ENCODE results near the gene KLHL28.

KLHL28 gene

GRCh38 chr14:44968714-44969113, 7.0 kb upstream of the KLHL28 start:
- no peak overlapping the region for H3K4me3 ChIP-seq (replicated peaks; ENCODE audit: low read depth, low read length)
- TF ChIP-seq, protein P1, sequence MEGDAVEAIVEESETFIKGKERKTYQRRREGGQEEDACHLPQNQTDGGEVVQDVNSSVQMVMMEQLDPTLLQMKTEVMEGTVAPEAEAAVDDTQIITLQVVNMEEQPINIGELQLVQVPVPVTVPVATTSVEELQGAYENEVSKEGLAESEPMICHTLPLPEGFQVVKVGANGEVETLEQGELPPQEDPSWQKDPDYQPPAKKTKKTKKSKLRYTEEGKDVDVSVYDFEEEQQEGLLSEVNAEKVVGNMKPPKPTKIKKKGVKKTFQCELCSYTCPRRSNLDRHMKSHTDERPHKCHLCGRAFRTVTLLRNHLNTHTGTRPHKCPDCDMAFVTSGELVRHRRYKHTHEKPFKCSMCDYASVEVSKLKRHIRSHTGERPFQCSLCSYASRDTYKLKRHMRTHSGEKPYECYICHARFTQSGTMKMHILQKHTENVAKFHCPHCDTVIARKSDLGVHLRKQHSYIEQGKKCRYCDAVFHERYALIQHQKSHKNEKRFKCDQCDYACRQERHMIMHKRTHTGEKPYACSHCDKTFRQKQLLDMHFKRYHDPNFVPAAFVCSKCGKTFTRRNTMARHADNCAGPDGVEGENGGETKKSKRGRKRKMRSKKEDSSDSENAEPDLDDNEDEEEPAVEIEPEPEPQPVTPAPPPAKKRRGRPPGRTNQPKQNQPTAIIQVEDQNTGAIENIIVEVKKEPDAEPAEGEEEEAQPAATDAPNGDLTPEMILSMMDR (IDR thresholded peaks at IDR 0.05; ENCODE audit: low read length, missing control alignments), result no peak
- no peak for DNase-seq (ENCODE audit: low read depth)

DNA sequence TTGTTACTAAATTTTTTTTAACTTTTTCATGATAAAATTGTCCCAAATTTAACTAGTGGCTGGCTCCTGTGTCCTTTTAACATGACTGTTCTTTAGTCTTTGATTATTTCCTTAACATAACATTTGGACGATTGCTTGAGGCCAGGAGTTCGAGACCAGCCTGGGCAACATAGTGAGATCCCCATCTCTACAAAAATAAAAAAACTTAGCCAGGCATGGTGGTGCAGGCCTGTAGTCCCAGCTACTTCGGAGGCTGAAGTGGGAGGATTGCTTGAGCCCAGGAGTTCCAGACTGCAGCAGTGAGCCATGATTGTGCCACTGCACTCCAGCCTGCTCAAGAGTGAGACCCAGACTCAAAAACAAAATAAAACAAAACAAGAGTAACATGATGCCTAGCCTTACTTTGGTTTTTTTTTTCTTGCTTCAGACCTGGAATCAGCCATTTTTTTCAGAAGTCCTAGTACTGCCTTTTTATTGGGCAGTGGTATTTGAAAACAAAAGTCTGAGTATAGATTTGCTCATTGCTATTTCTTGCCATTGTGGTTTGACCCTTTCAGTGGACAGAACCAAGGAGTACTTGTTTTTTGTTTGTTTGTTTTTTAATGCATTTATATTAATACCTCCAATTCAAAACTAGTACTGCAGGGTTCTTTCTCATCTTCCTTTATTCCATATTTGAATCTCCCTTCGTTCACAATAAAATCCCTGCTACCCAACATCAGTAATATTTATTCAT, 5.0 kb upstream of the KLHL28 start:
- DNase-seq (ENCODE audit: low read depth), result peak; percentile 8
- peak overlapping the region; percentile 43 for H3K4me3 ChIP-seq (replicated peaks; ENCODE audit: low read depth, low read length)
- TF ChIP-seq, protein P1 (IDR thresholded peaks at IDR 0.05; ENCODE audit: low read length, missing control alignments), result no peak

DNA sequence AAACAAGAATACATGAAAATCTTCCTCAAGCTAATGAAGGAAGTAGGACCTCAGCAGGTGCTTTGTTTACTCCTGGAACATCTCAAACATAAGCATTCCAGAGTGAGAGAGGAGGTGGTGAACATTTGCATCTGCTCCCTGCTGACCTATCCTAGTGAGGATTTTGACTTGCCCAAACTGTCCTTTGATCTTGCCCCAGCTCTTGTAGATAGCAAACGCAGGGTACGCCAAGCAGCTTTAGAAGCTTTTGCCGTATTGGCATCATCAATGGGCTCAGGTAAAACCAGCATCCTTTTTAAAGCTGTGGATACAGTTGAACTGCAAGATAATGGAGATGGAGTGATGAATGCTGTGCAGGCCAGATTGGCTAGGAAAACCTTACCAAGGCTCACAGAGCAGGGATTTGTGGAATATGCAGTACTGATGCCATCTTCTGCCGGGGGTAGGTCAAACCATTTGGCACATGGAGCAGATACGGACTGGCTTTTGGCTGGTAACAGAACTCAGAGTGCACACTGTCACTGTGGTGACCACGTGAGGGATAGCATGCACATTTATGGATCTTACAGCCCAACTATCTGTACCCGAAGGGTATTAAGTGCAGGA, 2.1 kb upstream of the KLHL28 start:
- H3K4me3 ChIP-seq (replicated peaks; ENCODE audit: low read depth, low read length), result peak overlapping the region; percentile 87
- TF ChIP-seq, protein P1 (IDR thresholded peaks at IDR 0.05; ENCODE audit: low read length, missing control alignments), result no peak
- DNase-seq (ENCODE audit: low read depth), result peak; percentile 11

DNA sequence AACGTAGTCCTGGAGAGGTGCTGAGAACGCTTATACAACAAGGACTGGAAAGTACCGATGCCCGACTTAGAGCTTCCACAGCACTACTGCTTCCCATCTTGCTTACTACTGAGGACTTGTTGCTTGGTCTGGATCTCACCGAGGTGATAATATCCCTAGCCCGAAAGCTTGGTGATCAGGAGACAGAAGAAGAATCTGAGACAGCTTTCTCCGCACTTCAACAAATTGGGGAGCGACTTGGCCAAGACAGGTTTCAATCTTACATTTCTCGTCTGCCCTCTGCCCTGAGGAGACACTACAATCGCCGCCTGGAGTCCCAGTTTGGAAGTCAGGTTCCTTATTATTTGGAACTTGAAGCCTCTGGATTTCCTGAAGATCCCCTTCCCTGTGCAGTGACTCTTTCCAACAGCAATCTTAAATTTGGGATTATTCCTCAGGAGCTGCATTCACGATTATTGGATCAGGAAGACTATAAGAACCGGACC, 1.3 kb upstream of the KLHL28 start:
- TF ChIP-seq, protein P1 (IDR thresholded peaks at IDR 0.05; ENCODE audit: low read length, missing control alignments), result no peak
- no peak for DNase-seq (ENCODE audit: low read depth)
- peak overlapping the region; percentile 87 for H3K4me3 ChIP-seq (replicated peaks; ENCODE audit: low read depth, low read length)

DNA sequence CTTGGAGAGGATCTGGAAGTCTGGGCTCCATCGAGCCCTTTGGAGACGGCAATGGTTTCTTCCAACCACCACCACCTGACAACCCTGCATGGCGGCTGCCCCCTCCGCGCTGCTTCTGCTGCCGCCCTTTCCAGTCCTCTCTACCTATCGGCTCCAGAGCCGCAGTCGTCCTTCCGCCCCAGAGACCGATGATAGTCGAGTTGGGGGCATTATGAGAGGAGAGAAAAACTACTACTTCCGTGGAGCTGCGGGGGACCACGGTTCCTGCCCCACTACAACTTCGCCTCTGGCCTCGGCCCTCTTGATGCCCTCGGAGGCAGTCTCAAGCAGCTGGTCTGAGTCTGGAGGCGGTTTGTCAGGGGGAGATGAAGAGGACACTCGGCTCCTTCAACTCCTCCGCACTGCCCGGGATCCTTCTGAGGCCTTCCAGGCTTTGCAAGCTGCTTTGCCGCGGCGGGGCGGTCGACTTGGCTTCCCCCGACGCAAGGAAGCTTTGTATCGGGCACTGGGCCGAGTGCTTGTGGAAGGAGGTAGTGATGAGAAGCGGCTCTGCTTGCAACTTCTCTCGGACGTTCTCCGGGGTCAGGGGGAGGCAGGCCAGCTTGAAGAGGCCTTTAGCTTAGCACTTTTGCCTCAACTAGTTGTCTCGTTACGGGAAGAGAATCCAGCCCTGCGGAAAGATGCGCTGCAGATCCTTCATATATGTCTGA, 742 bp upstream of the KLHL28 start:
- TF ChIP-seq, protein P1 (IDR thresholded peaks at IDR 0.05; ENCODE audit: low read length, missing control alignments), result no peak
- H3K4me3 ChIP-seq (replicated peaks; ENCODE audit: low read depth, low read length), result peak overlapping the region; percentile 87
- DNase-seq (ENCODE audit: low read depth), result peak; percentile 58

- TF ChIP-seq, protein P1 (IDR thresholded peaks at IDR 0.05; ENCODE audit: low read length, missing control alignments), result no peak
- DNase-seq (ENCODE audit: low read depth), result peak; percentile 65
- peak overlapping the region; percentile 87 for H3K4me3 ChIP-seq (replicated peaks; ENCODE audit: low read depth, low read length)
Observed at GRCh38 chr14:44961151-44961553, 595 bp downstream of the KLHL28 start.
